ENCODE measurements around the gene NEGR1. TPM values are rescaled to one million over a fixed set of nuclear protein-coding genes. Genes with fewer than 3 reads are reported as not detected.

NEGR1 gene
- total RNA-seq, 1 experiment from 2014 or later, result 0.05 TPM

- ATAC-seq (no peak), DNase-seq (ENCODE audit: low read depth, low spot score) (no peak)
- Histone ChIP-seq H3K4me1 (ENCODE audit: control insufficient read depth in 1 of 2, insufficient read depth in 2 of 2, low read length in 2 of 2) (no peaks in the 10 kb centered on the region), H3K27me3 (ENCODE audit: insufficient read depth, low read length) (no peaks in the 10 kb centered on the region), H3K9me3 (ENCODE audit: control insufficient read depth in 1 of 2, insufficient read depth in 1 of 2, low read depth in 1 of 2, low read length in 2 of 2) (peaks cover 0 to 3% of the 10 kb centered on the region in 2 experiments; a peak in 2 of 4 replicates), H3K36me3 (ENCODE audit: control insufficient read depth in 1 of 2, insufficient read depth in 2 of 2, low read length in 2 of 2) (no peaks in the 10 kb centered on the region), H4K20me1 (ENCODE audit: insufficient read depth) (no peaks in the 10 kb centered on the region), H3K4me3 (replicated peaks in 1 of 2; ENCODE audit: low read depth in 1 of 2, low read length in 2 of 2) (no peak overlapping the region), H2AFZ (ENCODE audit: low read depth, low read length, poor library complexity, severe bottlenecking) (no peak overlapping the region), H3K9me2 (ENCODE audit: insufficient read depth) (no peaks in the 10 kb centered on the region), H3K4me2 (ENCODE audit: low read length) (no peak overlapping the region), H3K27ac (ENCODE audit: low read depth, low read length) (no peak overlapping the region), H3K9ac (ENCODE audit: low read length) (no peak overlapping the region), H3K79me2 (ENCODE audit: insufficient read depth, low read length) (no peaks in the 10 kb centered on the region)
- TF ChIP-seq EGR1 (IDR thresholded peaks at IDR 0.05; ENCODE audit: low read depth) (no peak), REST (IDR thresholded peaks at IDR 0.05; ENCODE audit: low read depth) (no peak), YY1 (IDR thresholded peaks at IDR 0.05; ENCODE audit: extremely low read depth, insufficient replicate concordance, low read depth, low read length) (no peak), TCF7L2 (IDR thresholded peaks at IDR 0.05; ENCODE audit: borderline replicate concordance, extremely low read depth, insufficient read depth, insufficient read length) (peak; percentile 88), CEBPB (IDR thresholded peaks at IDR 0.05; ENCODE audit: low read depth) (no peak), ZNF274 (IDR thresholded peaks at IDR 0.05; ENCODE audit: low read depth, low read length) (no peak)
- RAD21 ChIA-PET (ENCODE audit: low non-redundant PET in 1 of 2, low total read pairs in 2 of 2, uncharacterized antibody in 2 of 2, unreplicated experiment in 2 of 2), result no interaction called here
- CTCF ChIA-PET, result no interaction called here
- intact Hi-C loops (cut with micrococcal nuclease), result no loop called here
- BruUV-seq (replicated peaks), result no TSS peak
- POLR2A ChIA-PET, result no interaction called here
Measured at GRCh38 chr1:71490432-71490831, 791.9 kb downstream of the NEGR1 start.
